ENCODE data around the gene SH3GLB2. TPM values are rescaled to one million over a fixed set of nuclear protein-coding genes. Genes with fewer than 3 reads are reported as not detected.
"Not testable (repeated sequence)": the region's sequence is repeated elsewhere in the genome, so short reads cannot be mapped to it uniquely, and the experiment has no call there.

SH3GLB2 gene
- total RNA-seq, 2 donors from 2014 or later, result 109 to 110 TPM

- no peaks in the 10 kb centered on the region for H3K36me3 ChIP-seq
- intact Hi-C loops (cut with DNase I), result no loop called here
- no peak overlapping the region for H3K27ac ChIP-seq
Observed at GRCh38 chr9:128986671-128987070, 41.5 kb downstream of the SH3GLB2 start.

GRCh38 chr9:128983536-128983935 lies 44.6 kb downstream of the SH3GLB2 start:
- Histone ChIP-seq H3K27me3 (no peaks in the 10 kb centered on the region), H3K9me3 (no peaks in the 10 kb centered on the region), H3K4me1 (no peaks in the 10 kb centered on the region), H3K4me3 (no peak overlapping the region), H3K36me3 (no peaks in the 10 kb centered on the region), H3K9ac (ENCODE audit: low read depth in 2 of 2, low read length in 2 of 2) (no peak overlapping the region), H3K27ac (no peak overlapping the region)
- DNase-seq, result no peak
- intact Hi-C loops (cut with DNase I), result no loop called here
- no peak for TF ChIP-seq CTCF (IDR thresholded peaks at IDR 0.05)

More at GRCh38 chr9:128986671-128987070, 41.5 kb downstream of the SH3GLB2 start:
- Histone ChIP-seq H3K27me3 (no peaks in the 10 kb centered on the region), H3K9me3 (no peaks in the 10 kb centered on the region), H3K4me3 (no peak overlapping the region), H3K4me1 (no peaks in the 10 kb centered on the region), H3K9ac (ENCODE audit: low read depth in 2 of 2, low read length in 2 of 2) (no peak overlapping the region)
- TF ChIP-seq CTCF (IDR thresholded peaks at IDR 0.05), result no peak
- DNase-seq, result no peak

GRCh38 chr9:128979111-128979510 lies 49.0 kb downstream of the SH3GLB2 start:
- Histone ChIP-seq H3K36me3 (no peaks in the 10 kb centered on the region), H3K27ac (no peak overlapping the region), H3K4me1 (no peaks in the 10 kb centered on the region), H3K9me3 (no peaks in the 10 kb centered on the region), H3K9ac (ENCODE audit: low read depth in 2 of 2, low read length in 2 of 2) (no peak overlapping the region), H3K4me3 (no peak overlapping the region), H3K27me3 (no peaks in the 10 kb centered on the region)
- DNase-seq, result no peak
- no peak for TF ChIP-seq CTCF (IDR thresholded peaks at IDR 0.05)
- intact Hi-C loops (cut with DNase I), result no loop called here

GRCh38 chr9:128972956-128973355 lies 55.2 kb downstream of the SH3GLB2 start:
- Histone ChIP-seq H3K27me3 (no peaks in the 10 kb centered on the region), H3K4me3 (no peak overlapping the region), H3K27ac (no peak overlapping the region), H3K9ac (ENCODE audit: low read depth in 2 of 2, low read length in 2 of 2) (no peak overlapping the region), H3K9me3 (no peaks in the 10 kb centered on the region), H3K36me3 (peaks cover 7% of the 10 kb centered on the region), H3K4me1 (no peaks in the 10 kb centered on the region)
- intact Hi-C loops (cut with DNase I), result no loop called here
- DNase-seq, result no peak
- no peak for TF ChIP-seq CTCF (IDR thresholded peaks at IDR 0.05)

- H3K4me3 ChIP-seq, result no peak overlapping the region
- no peaks in the 10 kb centered on the region for H3K4me1 ChIP-seq
- no peak for DNase-seq
- peaks cover 7% of the 10 kb centered on the region for H3K36me3 ChIP-seq
- no peaks in the 10 kb centered on the region for H3K9me3 ChIP-seq
- intact Hi-C loops (cut with DNase I), result no loop called here
- H3K27ac ChIP-seq, result no peak overlapping the region
- no peak overlapping the region for H3K9ac ChIP-seq (ENCODE audit: low read depth in 2 of 2, low read length in 2 of 2)
- H3K27me3 ChIP-seq, result no peaks in the 10 kb centered on the region
- TF ChIP-seq CTCF (IDR thresholded peaks at IDR 0.05), result no peak
Observed at GRCh38 chr9:128969491-128969890, 58.6 kb downstream of the SH3GLB2 start.

- H3K9ac ChIP-seq (ENCODE audit: low read depth in 2 of 2, low read length in 2 of 2); H3K27ac ChIP-seq; H3K9me3 ChIP-seq; intact Hi-C loops (cut with DNase I); H3K4me3 ChIP-seq; DNase-seq; H3K4me1 ChIP-seq; H3K27me3 ChIP-seq; H3K36me3 ChIP-seq: not testable (repeated sequence)
Observed at GRCh38 chr9:128961403-128961802, 66.7 kb downstream of the SH3GLB2 start.

Other genes starting within 250 kb of the SH3GLB2 start
- 10 to 100 TPM; 17.4 to 21.6 TPM for gene TBC1D13, start 241.1 kb downstream of the SH3GLB2 start, total RNA-seq
- gene ENDOG, start 209.8 kb downstream of the SH3GLB2 start, total RNA-seq, result 10 to 100 TPM; 59.5 to 66.4 TPM
- 10 to 100 TPM; 25.1 to 66.6 TPM for gene SPOUT1, start 198.5 kb downstream of the SH3GLB2 start, total RNA-seq
- 1 to 10 TPM; 2.0 to 5.1 TPM for gene KYAT1, start 146.4 kb downstream of the SH3GLB2 start, total RNA-seq
- gene LRRC8A, start 146.2 kb downstream of the SH3GLB2 start, total RNA-seq, result 10 to 100 TPM; 26.5 to 31.5 TPM
- gene PHYHD1, start 107.3 kb downstream of the SH3GLB2 start, total RNA-seq, result 1 to 10 TPM; 1.8 to 6.6 TPM
- gene DOLK, start 80.7 kb downstream of the SH3GLB2 start, total RNA-seq, result 10 to 100 TPM in 1 of 2 donors, 1 to 10 TPM in 1; 7.9 to 15.8 TPM
- 10 to 100 TPM; 26.8 to 43.9 TPM for gene NUP188, start 80.6 kb downstream of the SH3GLB2 start, total RNA-seq
- 10 to 100 TPM; 47.4 to 74.8 TPM for gene MIGA2, start 8.3 kb upstream of the SH3GLB2 start, total RNA-seq
- gene DOLPP1, start 52.8 kb upstream of the SH3GLB2 start, total RNA-seq, result 10 to 100 TPM; 33.9 to 37.3 TPM
- gene CRAT, start 82.5 kb upstream of the SH3GLB2 start, total RNA-seq, result 10 to 100 TPM; 62.3 to 78.3 TPM
- 100 to 1,000 TPM in 1 of 2 donors, 10 to 100 TPM in 1; 94.5 to 142 TPM for gene PTPA, start 83.1 kb upstream of the SH3GLB2 start, total RNA-seq
- gene IER5L, start 149.9 kb upstream of the SH3GLB2 start, total RNA-seq, result 1 to 10 TPM; 9.1 to 9.6 TPM